Stomach (tissue), 9 donors: Measurements from ENCODE around the gene ANKRD40. TPM values are rescaled to one million over a fixed set of nuclear protein-coding genes. Genes with fewer than 3 reads are reported as not detected.
"Not testable (repeated sequence)": the region's sequence is repeated elsewhere in the genome, so short reads cannot be mapped to it uniquely, and the experiment has no call there.

Experiments used
- DNase-seq, 2 donors: peaks; one replicate each; pipeline versions ENCODE4 v3.0.0 to v3.0.0-alpha.2; 2013 to 2019
- H3K27ac ChIP-seq, 5 donors: fragments of 200-600 bp in 4 of 5; sonication (generic) in 4 of 5; one replicate each; pipeline ENCODE4 v1.5.1; 2013 to 2019; ENCODE audit warnings: mild to moderate bottlenecking in 1 of 5, moderate library complexity in 1 of 5
- H3K27me3 ChIP-seq, 3 donors: fragments of 200-600 bp; sonication (generic); one replicate each; pipeline ENCODE4 v1.5.1; 2017 to 2019; ENCODE audit warnings: mixed run types in 1 of 3
- H3K36me3 ChIP-seq, 4 donors: fragments of 200-600 bp; sonication (generic); 1 replicate in 3 of 4; 2 replicates in 1 of 4; pipeline ENCODE4 v1.5.1; 2016 to 2019
- H3K4me1 ChIP-seq, 4 donors: fragments of 200-600 bp; sonication (generic); one replicate each; pipeline ENCODE4 v1.5.1; 2016 to 2019
- H3K4me3 ChIP-seq, 4 donors: fragments of 200-600 bp; sonication (generic) in 3 of 4; one replicate each; pipeline ENCODE4 v1.5.1; 2016 to 2019; ENCODE audit warnings: mild to moderate bottlenecking in 1 of 4
- H3K9me3 ChIP-seq, 4 donors: fragments of 200-600 bp; sonication (generic); one replicate each; pipeline ENCODE4 v1.5.1; 2016 to 2019
- EP300 ChIP-seq: sonication (generic); formaldehyde crosslinking; IDR thresholded peaks from one replicate; pipeline ENCODE4 v1.6.1; 2017; ENCODE audit warnings: antibody characterized with exemption
- POLR2A ChIP-seq, 4 donors: fragments of 450-650 bp; IDR thresholded peaks; one replicate each; pipeline ENCODE4 v1.6.1; 2016; ENCODE audit warnings: antibody characterized with exemption in 4 of 4, control low read depth in 2 of 4, mild to moderate bottlenecking in 1 of 4, moderate library complexity in 1 of 4
- POLR2AphosphoS5 ChIP-seq, 3 donors: sonication (generic); formaldehyde crosslinking; IDR thresholded peaks; one replicate each; pipeline ENCODE4 v1.6.1; 2016; ENCODE audit warnings: antibody characterized with exemption in 3 of 3
- WGBS, 5 donors: extraction: QIAGEN DNeasy Blood & Tissue Kit in 3 of 5; methylation state at CpG; one replicate each; pipeline versions ENCODE4 v1.1.5 to v1.1.7; 2013 to 2018; 5-methylcytosine and 5-hydroxymethylcytosine counted together
- intact Hi-C: fragments of 100-400 bp; cut with DNase I; formaldehyde crosslinking; loops from one replicate; pipeline ENCODE4 v1.15.1; 2023; ENCODE audit warnings: low total_unique reads
- polyA plus RNA-seq, 3 donors: library from polyadenylated mRNA; stranded (reverse); fragments of 200-250 nt; gene quantifications; one replicate each; pipeline ENCODE4 v1.2.3, GENCODE V29; 2013
- total RNA-seq, 5 donors: library from RNA; depleted of rRNA; stranded (reverse); fragments of >200 nt; gene quantifications; one replicate each; pipeline versions ENCODE4 v1.1.0 to v1.2.3, GENCODE V29; 2014 to 2016
- TF ChIP-seq, protein P1 (sequence below), 7 experiments: fragments of 450-650 bp in 4 of 7; fragments of 200-600 bp in 3 of 7; sonication (generic) in 3 of 7; IDR thresholded peaks; one replicate each; pipeline ENCODE4 v1.5.1; 2016 to 2019; ENCODE audit warnings: antibody characterized with exemption in 7 of 7, control low read depth in 2 of 7, mild to moderate bottlenecking in 1 of 7
- donor health status: healthy with polysubstance abuse.
- donor health status: Bipolar disorder and iron deficiency.
- donor health status: healthy.

Gene ANKRD40
- total and polyA plus RNA-seq, 8 donors = 7.5 to 36.6 (median 19.9) TPM

DNA sequence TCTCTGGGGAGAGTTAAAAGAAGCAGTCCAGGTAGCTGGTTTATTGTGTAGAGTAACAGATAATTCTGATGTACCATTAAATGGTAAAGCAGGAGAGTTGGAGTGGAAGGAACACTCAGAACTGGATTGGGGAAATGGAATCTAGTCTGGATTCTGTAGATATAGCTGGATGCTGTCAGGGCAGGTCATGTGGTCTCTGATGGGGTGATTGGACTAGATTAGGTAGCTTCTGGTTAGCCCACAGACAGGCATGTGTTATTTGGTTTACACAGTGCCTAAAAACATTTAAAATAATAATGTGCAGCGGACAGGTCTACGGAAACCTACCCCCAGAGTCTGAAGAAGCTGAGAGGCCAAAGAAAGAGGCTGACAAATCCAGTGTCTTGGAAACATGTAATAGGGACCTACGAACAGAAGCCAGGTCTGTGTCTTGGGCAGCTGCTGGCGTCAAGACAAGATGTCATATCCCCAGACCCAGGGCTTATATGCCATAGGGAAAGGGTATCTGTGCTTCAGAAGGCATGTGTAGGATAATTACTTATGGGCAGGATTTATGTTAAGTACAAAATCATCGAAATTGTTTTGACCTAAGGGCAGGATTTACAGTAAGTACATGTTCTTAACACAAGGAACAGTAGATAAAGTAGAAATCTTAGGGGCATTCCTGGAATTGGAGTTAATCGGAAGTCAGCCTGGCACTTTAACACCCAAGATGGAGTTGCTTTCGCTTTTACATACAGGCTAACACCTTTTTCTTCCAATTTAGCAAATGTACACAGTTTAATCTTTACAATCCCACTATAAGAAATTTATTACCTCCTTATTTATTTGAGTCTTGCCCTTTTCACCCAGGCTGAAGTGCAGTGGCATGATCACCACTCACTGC, 24.1 kb upstream of the ANKRD40 start:
- no peak for TF ChIP-seq EP300
- no peak for TF ChIP-seq POLR2A (IDR thresholded peaks at IDR 0.05)
- TF ChIP-seq POLR2AphosphoS5 (IDR thresholded peaks at IDR 0.05) = no peak
- TF ChIP-seq, protein P1, sequence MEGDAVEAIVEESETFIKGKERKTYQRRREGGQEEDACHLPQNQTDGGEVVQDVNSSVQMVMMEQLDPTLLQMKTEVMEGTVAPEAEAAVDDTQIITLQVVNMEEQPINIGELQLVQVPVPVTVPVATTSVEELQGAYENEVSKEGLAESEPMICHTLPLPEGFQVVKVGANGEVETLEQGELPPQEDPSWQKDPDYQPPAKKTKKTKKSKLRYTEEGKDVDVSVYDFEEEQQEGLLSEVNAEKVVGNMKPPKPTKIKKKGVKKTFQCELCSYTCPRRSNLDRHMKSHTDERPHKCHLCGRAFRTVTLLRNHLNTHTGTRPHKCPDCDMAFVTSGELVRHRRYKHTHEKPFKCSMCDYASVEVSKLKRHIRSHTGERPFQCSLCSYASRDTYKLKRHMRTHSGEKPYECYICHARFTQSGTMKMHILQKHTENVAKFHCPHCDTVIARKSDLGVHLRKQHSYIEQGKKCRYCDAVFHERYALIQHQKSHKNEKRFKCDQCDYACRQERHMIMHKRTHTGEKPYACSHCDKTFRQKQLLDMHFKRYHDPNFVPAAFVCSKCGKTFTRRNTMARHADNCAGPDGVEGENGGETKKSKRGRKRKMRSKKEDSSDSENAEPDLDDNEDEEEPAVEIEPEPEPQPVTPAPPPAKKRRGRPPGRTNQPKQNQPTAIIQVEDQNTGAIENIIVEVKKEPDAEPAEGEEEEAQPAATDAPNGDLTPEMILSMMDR (IDR thresholded peaks at IDR 0.05) = no peak
- Histone ChIP-seq H3K4me1 (peaks cover 40 to 99% (median 75%) of the 10 kb centered on the region in 4 donors), H3K27me3 (no peaks in the 10 kb centered on the region), H3K36me3 (peaks cover 0 to 5% (median 0%) of the 10 kb centered on the region in 4 donors), H3K9me3 (no peaks in the 10 kb centered on the region), H3K27ac (peak overlapping the region in 3 of 5 donors; percentile 46 to 71 (median 49)), H3K4me3 (no peak overlapping the region)
- intact Hi-C loops = no loop called here
- no peak for DNase-seq
- WGBS, 5 donors = 51 to 62% (median 54%) methylated on average over 7 of the region's 7 CpGs

DNA sequence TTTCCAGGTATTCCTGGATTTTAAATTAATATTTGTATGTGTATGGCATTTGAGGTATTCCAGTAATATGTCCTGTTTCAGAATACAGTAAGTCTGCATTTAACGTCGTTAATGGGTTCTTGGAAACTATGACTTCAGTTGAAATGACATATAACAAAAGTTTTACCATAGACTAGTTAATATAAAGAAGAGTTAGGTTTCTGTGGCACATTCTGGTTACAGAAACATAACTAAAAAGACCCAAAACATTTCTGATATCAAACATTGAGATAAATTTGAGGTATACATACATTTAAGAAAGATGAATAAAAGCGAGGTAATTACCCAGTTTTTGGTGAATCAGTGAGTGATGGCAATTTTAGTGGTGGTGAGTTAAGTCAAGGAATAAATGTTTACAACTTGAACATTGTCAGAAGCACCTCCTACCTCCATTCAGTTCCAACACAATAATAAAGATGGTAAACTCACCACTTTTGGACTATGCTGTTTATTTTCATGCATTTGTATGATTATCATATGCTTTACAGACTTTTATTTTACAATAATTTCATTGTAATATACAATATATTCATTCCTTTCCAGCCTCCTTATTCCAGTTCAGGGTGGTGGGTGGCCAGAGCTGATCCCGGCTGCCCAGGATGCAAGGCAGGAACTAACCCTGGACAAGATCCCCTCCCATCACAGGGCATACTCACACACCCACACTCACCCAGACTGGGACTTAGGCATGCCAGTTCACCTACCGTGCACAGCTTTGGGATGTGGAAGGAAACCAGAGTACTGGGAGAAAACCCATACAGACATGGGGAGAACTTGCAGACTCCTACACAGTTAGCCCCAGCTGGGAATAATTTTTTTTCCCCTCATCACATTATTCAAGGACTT, 21.4 kb upstream of the ANKRD40 start:
- H3K4me3 ChIP-seq = no peak overlapping the region
- no peak for DNase-seq
- H3K27ac ChIP-seq = no peak overlapping the region
- peaks cover 59 to 100% (median 88%) of the 10 kb centered on the region in 4 donors for H3K4me1 ChIP-seq
- TF ChIP-seq POLR2A (IDR thresholded peaks at IDR 0.05) (no peak), EP300 (no peak), POLR2AphosphoS5 (IDR thresholded peaks at IDR 0.05) (no peak)
- TF ChIP-seq, protein P1 (IDR thresholded peaks at IDR 0.05) = no peak
- intact Hi-C loops = no loop called here
- H3K27me3 ChIP-seq = no peaks in the 10 kb centered on the region
- H3K9me3 ChIP-seq = no peaks in the 10 kb centered on the region
- 53 to 72% (median 64%) methylated on average over 5 of the region's 5 CpGs for WGBS, 5 donors
- H3K36me3 ChIP-seq = peaks cover 0 to under 1% (median 0%) of the 10 kb centered on the region in 4 donors

DNA sequence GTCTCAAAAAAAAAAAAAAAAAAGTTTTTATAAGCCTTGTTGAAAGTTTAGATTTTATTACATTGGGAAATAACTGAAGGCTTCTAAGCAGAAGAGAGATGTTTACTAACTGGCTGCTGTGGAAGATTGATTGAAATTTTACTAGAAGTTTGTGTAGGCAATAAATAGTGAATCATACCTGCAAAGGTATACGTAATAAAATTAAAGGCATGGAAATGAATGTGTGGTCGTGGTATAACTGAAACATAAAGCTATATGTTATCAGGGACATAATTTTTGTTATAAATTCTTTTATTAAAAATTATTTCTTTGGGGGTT, 20.4 kb upstream of the ANKRD40 start:
- Histone ChIP-seq H3K4me3 (no peak overlapping the region), H3K9me3 (no peaks in the 10 kb centered on the region), H3K27ac (no peak overlapping the region), H3K36me3 (no peaks in the 10 kb centered on the region), H3K4me1 (peaks cover 68 to 100% (median 93%) of the 10 kb centered on the region in 4 donors), H3K27me3 (no peaks in the 10 kb centered on the region)
- whole genome bisulfite sequencing, 5 donors = 67 to 74% (median 69%) methylated on average over 2 of the region's 2 CpGs
- intact Hi-C loops = no loop called here
- no peak for DNase-seq
- TF ChIP-seq POLR2AphosphoS5 (IDR thresholded peaks at IDR 0.05) = no peak

DNA sequence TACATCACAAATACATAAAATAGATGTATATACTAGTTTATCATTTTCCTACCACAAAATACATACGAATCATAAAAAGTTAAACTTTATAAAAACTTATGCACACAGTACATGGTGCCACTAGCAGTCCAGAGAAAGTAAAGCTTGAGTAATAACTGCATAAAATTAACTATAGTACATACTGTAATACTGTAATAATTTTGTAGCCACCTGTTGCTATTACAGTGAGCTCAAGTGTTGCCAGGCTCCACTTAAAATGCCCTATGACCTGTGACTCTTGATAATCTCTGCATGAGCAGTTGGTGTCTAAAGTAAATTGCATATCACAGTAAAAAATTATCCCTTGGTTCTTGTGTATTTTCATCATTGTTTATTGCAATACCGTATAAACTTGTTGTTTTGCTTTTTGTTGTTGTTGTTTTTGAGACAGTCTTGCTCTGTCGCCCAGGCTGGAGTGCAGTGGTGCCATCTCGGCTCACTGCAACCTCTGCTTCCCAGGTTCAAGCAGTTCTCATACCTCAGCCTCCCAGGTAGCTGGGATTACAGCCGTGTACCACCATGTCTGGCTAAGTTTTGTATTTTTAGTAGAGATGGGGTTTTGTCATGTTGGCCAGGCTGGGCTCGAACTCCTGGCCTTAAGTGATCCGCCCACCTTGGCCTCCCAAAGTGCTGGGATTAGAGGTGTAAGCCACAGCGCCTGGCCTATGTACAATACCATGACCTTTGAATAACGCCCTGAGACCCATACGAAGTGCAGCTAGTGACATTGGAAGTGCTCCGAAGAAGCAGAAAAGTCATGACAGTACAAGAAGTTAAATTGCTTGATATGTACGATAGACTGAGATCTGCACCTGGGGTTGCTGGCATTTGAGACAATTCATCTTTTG, 18.3 kb upstream of the ANKRD40 start:
- no peak for DNase-seq

DNA sequence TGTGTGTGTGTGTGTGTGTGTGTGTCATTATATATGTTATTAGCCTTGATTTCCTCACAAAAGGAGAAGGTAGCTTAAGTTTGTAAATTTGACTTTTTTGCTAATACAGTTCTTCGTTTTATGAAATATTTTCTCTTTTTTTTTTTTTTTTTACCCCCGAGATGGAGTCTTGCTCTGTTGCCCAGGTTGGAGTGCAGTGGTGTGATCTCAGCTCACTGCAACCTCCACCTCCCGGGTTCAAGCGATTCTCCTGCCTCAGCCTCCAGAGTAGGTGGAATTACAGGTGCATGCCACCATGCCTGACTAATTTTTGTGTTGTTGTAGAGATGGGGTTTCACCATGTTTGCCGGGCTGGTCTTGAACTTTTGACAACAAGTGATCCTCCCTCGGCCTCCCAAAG, 16.9 kb upstream of the ANKRD40 start:
- H3K27ac ChIP-seq, H3K9me3 ChIP-seq, H3K27me3 ChIP-seq, intact Hi-C loops, H3K36me3 ChIP-seq, H3K4me3 ChIP-seq, DNase-seq: not testable (repeated sequence)
- WGBS, 5 donors = 84 to 97% (median 92%) methylated on average over 6 of the region's 6 CpGs
- peaks cover 80 to 93% (median 86%) of the 10 kb centered on the region in 4 donors for H3K4me1 ChIP-seq

More for the DNA sequence above, 18.3 kb upstream of the ANKRD40 start:
- WGBS, 5 donors = 60 to 67% (median 63%) methylated on average over 12 of the region's 12 CpGs
- Histone ChIP-seq H3K27ac (peak overlapping the region in 1 of 5 donors; percentile 13), H3K36me3 (no peaks in the 10 kb centered on the region), H3K4me3 (peak overlapping the region in 1 of 4 donors; percentile 9), H3K27me3 (no peaks in the 10 kb centered on the region), H3K9me3 (no peaks in the 10 kb centered on the region), H3K4me1 (peaks cover 76 to 100% (median 96%) of the 10 kb centered on the region in 4 donors)
- intact Hi-C loops = no loop called here
- TF ChIP-seq, protein P1 (IDR thresholded peaks at IDR 0.05) = no peak
- TF ChIP-seq EP300 (no peak), POLR2AphosphoS5 (IDR thresholded peaks at IDR 0.05) (no peak)
